GM19351 (cell line): ENCODE data around the gene SLC6A3.
A peak's percentile ranks its signal among the peaks of the same experiment; 100 is the strongest.

Source experiments
- ATAC-seq: cut with Tn5 transposase; IDR thresholded peaks from one replicate; pipeline ENCODE4 v1.9.1; 2021; ENCODE audit warnings: mild to moderate bottlenecking, moderate library complexity; ENCODE audit not compliant: unreplicated experiment

SLC6A3 gene

DNA sequence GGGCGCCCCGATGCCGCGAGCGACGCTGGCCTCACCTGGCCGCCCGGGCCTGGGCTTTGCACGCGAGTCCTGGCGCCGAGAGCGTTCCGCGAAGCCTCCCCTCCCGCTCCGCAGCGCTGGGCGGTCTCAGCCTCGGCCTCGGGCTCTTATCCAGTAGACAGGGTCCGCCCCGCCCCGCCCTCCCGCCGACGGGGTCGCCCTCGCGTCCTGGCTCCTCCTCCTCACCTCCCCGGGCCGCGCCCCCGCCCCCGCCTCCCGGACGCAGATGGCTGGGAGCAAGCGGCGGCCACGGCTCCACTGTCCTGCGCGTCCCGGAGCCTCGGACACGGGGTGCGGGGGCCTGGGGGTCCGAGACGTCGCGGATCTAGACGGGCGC, at the start of gene SLC6A3:
Gene SLC6A3 (minus strand): TSS at position 128 of the 376 bp plus-strand sequence. CDS start 2,243 bp downstream, outside the sequence.
- ATAC-seq: no peak

DNA sequence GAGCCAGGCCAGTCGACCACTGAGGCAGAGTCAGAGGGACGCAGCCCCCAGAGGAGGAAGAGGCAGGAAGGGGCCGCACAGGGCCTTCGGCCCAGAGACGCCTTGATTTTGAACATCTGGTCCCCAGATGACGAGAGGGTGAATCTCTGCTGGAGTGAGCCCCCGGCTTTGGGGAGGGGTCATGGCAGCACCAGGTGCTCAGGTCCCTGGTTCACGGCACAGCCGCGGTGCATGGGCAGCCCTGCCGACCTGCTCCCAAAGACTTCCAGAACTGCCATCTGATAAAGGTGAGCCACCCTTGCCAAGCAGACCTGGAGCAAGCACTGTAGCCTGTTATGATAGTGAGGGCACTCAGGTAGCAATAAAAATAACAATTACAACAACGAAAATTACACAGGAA, 48.7 kb upstream of the SLC6A3 start:
- no peak for ATAC-seq

DNA sequence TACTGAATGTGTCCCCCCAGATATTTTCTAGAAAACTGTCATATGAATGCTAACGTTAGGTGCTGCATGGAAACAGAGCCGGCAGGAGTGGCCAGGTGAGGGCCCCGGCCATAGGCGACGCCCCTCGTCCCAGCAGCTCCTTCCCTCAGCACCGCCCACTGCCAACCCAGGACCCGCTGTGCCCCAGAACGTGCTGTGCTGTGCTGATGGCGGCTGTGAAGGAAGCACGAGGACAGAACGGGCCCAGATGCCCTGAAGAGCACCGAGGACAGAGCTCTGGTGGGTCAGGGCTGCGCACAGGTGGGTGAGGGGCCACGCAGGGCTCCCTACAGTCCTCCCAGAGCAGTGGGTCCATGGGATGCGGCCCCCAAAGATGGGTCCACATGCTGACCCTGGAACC, 48.2 kb upstream of the SLC6A3 start:
- no peak for ATAC-seq

DNA sequence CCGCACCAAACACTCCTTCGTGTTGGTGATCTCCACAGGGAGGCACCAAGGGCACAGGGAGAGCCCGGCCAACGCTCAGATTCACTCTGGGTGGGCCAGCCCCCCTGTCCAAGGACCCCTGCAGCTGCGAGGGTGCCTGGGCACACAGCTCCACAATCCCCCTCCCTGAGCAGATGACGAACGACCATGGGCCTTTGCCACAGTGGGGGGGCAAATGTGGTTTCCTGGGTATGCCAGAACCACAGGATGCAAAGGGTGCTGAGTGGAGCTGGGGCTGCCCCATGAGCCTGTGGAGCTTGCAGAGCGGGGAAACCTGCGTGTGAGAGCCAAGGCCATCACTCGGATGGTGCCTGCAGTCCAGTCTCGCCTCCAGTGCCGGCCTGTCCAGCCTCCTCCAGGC, 47.5 kb upstream of the SLC6A3 start:
- ATAC-seq: no peak

DNA sequence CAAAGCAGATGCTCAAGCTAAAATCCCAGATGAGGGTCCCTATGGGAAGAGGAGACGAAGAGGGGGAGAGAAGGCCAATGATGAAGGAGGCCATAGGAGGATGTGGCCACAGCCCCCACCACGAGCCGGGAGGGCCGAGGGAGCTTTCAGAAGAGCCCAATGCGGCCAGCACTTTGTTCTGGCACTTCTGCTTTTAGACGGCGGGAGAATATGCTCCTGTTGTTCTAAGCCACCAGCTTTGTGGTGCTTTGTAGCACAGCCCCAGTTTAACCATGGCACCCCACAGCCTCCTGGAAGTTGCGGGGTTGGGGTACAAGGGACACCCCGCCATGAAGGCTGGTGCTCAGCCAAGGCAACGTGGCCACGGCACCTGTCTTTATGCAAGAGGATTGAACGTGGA, 45.1 kb upstream of the SLC6A3 start:
- ATAC-seq: peak; percentile 14

DNA sequence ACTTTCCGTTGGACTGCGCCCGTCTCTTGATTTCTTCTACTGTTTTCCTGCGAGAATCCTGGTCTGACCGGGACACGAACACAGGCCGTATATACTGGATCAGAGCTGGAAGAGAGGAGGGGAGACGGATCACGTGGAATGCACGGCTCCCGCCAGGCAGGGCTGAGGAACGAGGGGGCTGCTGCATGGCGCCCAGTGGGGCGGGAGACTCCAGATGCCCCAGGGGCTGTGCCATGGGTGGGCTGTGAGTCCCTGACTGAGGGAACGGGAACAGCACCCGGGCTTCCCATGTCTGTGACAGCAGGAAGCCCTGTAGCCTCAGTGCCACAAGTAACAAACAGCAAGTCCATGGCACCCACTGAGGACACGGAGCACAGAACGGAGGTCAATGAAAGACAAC, 44.5 kb upstream of the SLC6A3 start:
- ATAC-seq: no peak

DNA sequence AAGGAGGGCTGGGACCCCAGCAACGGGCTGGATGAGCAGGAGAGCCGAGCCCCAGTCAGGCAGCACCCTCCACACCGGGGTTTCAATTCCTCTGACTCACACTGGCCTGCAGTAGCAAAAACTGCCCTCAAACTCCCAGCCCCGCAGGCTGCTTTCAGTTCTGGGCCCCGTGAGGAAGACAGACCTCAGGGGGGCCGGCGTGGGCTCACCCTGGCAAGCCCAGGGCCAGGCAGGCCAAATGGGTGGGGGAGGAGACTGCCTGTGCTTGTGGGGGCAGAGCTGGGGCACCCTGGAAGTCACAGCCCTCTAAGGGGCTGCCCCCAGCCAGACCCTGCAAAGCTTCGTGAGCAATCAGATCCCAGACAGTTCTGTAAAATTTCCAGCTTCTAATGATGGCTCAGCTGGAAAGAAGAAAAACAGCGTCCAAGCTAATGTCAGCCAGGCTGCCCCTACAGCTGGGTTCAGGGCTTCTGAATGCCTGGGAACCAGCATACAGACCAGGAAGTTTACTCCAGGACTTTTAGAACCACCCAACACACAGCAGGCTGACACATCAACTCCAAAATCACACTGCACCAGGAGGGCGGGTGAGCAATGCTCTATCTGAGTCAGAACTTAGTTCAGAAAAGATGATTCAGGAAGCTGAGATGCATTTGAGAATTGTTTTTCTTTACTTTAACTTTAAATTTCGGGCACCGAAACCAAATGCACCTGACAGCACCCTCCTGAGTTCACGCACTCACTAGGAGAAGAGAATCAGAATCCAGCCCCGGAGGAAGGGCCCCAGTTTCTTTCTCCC, 43.8 kb upstream of the SLC6A3 start:
- ATAC-seq: peak; percentile 52

DNA sequence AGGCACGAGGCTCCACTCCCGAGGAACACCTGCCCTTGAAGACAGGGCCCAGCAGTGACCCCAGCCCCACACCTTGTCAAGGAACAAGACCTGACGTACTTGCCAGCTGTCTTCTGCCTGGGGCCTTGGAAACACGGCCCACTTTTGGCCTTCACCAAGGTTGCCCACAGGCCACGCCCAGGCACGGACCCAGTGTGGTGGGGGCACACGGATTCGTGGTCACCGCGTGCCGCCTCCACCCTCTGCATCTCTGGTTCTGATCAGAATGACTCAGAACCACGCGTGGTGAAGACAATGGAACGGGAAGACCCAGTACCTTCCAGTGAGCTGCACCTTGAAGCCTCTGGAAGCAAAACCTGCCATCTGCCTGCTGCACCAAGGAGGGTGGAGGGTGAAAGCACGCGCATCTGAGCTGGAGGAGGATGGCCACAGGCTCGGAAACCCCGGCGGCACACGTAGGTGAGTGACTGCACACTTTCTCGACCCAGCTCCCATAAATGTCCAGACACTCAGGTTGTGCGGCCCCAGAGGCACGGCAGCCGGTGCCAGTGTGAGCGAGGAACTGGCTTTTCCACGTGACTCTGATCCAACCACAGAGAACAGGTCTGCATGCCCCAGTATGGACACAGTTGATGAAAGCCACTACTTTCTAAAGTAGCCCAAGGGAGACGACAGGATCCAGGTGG, 42.0 kb upstream of the SLC6A3 start:
- no peak for ATAC-seq

DNA sequence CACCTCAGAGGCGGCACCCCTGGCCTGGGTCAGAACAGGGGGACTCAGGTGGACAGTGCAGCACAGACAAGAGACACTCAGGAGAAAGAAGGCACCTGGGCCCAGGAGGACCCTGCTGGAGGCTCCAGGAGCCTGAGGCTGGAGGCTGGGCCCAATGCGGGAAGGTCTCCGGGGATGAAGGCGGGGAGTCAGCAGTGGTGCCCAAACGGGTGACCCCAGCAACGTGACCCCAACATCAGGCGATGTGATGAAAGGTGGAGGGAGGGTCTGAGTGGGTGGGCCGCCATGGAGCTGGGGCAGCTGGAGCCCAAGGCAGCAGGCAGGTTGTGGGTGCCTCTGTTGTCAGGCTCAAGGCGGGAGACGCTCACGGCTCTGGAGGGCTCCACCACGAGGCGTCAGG, 41.0 kb upstream of the SLC6A3 start:
- ATAC-seq: no peak

DNA sequence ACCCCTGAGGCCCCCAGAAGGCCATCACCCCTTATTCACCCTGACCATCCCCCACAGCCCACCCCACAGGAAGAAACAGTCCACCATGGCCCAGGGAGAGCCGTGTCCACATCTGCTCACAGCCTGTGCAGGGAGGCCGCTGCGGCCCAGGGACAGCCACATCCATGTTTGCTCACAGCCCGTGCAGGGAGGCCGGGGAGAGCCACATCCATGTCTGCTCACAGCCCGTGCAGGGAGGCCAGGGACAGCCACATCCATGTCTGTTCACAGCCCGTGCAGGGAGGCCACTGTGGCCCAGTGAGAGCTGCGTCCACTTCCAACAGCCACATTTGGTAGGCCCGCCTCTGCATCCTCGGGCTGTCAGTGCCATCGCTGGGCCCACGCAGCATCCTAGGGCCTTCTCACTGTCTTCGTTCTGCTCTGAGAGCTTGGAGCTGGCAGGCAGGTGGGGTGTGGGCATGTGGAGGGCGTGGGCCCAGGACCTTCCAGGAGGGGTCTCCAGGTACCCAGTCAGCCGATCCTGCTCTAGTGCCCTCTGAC, 40.4 kb upstream of the SLC6A3 start:
- ATAC-seq: no peak

DNA sequence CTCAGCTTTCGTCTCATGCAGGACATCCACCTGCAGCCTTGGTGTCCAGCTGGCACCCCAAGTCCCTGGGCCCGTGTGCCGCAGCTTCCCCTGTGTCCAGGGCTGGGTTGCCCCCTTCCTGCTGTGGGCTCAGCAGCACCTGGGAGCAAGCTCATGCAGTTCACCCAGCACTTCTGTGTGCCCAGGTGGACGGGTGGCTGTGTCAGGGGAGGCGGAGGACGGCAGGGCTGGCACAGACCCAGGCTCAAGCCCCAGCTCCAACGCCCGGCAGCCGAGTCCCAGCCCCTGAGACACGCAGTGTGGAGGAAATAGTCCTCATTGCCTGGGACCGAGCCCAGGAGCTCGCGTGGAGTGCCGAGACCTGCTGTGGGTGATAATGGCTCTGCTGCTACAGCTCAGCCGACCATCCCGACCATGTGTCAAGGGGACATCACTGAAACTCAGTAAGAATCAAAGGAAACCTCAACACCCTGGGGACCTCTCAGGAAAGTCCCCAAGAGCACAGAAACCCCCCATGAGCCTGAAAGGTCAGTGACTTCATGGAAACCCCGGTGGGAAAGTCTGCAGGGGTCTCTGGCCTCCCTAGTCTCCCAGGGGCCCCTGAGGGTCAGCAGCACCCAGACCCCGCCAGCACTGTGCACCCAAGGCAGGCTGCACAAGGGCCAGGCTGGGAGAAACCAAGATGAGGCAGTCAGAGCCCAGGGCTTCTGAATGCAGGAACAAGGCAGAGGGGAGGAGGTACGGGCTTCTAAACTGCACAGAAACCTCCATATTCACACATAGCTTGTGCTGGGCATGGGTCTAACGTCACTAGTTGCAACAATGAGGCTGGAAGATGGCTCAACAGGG, 39.7 kb upstream of the SLC6A3 start:
- peak; percentile 57 for ATAC-seq

DNA sequence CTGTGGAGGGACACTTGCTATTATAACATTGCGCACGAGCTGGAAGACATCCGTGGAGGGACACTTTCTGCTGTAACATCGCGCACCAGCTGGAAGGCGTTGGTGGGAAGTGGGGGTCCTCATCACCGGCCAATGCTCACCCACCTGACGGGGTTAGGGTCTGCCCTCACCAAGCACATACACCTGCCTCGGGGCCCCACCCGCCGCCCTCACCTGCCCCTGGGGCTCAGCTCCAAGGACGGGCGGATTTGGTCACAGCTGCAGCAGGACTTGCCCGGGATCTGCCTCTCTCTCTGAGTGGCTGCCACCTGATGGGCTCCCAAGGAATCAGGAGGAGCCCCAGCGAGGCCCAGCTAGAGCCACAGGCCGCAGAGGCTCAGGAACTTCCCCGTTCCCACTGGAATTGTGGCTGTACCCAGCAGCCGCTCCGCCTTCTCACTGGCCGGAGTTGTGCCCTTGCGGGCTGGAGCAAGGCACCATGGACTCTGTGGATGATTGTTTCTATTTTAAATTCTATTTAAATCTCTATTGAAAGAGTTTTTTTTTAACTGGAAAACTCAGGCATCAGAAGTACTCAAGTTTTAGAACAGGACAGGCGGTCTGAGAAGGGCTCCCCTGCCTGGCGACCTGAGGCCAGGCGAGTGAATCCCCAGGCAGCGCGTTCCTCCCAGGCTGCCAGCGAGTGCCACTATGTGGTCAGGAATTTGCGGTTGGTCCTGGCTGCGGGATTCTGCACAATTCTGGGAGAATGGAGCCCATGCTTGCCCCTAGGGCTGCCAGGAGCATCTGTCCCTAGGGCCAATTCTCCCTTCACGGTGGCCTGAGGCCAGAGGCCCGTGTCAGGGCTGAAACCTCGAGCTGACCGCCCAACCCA, 38.9 kb upstream of the SLC6A3 start:
- ATAC-seq: no peak

DNA sequence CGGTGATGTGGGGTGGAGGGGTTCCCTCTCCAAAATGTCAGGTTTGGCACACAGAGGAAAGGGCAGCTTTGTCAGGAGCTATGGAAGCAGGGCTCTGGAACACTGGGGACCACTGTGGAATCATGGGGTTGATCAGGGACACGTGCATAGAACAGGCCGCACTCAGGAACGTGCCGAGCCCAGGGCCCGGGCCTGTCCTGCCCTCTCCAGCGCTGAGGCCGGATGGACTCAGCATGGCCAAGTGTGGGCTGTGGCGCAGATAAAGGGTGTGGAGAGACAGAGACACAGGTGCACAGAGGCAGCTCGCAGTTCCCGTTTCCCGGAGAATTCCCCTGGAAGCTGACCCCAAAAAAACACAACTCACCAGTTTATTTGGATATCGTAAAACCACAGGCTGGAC, 37.8 kb upstream of the SLC6A3 start:
- ATAC-seq: no peak

DNA sequence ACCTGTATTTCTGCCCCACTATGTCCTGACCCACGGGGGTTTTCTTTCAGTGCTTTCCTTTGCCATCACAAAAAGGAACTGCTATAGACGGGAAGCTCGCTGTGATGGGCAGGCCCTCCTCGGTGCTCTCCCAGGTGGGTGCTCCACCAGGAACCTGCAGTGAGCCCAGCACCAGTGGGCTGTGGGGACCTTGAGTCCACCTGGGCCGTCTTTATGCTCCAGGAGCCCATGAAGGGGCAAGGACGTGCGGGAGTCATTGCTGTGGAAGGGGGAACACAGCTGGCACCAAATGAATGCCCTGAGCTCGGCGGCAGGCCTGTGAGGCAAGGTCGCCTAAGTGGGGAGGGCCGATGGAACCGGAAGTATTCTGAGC, 36.7 kb upstream of the SLC6A3 start:
- no peak for ATAC-seq

DNA sequence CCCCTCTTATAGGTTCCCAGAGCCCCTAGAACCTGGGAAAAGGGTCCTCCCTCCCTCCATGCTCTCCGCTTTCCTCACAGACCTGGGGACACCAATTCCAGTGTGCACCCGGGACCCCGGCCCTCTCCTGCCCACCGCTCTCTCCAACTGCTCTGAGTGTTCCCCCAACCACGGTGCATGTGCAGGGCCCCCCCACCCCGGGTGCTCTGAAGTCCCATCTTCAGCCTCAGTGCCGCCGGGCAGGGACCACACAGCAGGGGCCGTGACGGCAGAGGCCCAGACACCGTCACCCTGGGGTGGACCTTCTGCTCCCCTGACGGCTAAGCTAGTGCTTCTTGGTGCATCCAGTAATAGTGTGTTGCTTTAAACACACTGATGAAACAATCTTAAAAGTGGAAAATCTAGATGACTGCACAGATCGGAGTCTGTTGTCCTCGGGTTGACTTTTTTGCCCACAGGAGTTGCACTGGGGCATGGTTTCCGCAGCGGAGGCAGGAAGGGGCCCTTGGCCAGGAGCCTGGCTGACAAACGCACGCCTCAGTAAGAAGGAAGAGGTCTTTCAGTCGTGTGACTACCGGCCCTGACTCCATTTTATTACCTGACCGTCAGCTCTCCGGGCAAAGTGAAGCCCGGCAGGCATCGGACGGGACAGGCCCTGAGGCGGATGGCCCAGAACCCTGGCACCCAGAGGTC, 36.2 kb upstream of the SLC6A3 start:
- ATAC-seq: no peak

DNA sequence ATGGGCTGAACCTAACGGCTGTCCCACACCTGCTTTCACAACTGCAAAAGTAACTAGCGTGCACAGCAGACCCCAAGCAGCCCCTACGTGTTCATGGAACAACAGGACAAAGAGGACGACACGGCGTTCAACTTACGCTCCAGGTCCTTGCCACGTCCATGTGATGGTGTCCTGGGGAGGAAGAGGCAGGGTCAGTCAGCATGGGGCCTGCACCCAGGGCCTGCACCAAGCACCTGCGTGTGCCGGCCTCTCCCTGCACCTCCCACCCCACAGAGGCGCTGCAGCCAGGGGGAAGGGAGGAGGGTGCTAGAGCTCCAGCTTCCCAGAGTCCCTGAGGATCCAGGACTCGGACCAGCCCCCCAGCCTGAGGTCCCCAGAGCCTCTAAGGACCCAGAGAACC, 35.6 kb upstream of the SLC6A3 start:
- no peak for ATAC-seq

DNA sequence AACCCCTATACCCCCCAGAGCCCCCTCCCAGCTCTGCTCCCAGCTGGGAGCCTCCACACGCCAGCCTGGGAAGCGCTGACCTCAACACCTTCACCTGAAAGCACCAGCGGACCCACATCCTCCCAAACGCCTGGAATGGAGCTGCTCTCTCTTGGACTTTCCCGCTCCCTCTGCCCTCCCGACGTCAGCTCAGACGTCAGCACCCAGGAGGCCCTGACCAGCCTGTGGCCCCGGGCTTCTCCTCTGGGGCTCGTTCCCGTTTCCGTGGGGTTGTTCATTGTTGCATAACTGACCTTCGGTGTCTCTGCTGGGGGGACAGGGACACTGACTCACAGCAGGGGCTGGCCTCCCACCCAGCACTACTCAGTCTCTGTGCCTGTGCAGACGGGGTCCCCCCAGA, 35.0 kb upstream of the SLC6A3 start:
- ATAC-seq: no peak

DNA sequence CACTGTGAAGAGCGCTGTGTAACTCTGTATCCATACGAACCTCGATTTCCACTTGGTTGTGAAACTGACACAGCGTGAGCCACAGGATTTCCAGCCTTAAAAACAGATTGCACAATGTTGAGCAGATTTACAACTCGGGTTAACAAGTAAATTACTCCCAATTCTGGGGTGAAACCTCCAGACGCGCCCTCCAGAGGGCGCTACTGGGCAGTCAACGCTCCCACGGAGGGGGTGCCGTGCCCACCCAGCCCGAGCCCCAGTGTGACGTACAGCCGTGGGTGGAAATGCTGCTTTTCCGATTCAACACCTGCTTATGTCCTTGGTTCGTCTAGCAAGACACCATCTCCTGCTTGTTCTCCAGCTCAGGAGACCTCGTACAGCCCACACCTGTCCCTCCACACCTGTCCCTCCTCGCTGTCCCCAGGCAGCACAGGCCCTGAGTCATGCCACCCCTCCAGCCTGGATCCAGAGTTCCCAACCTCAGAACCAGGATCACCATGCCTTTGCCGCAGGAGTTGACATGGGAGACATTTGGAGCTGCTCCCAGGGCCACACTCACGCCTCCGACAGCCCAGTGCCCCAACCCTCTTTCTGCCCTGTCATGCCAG, 34.4 kb upstream of the SLC6A3 start:
- ATAC-seq: no peak

DNA sequence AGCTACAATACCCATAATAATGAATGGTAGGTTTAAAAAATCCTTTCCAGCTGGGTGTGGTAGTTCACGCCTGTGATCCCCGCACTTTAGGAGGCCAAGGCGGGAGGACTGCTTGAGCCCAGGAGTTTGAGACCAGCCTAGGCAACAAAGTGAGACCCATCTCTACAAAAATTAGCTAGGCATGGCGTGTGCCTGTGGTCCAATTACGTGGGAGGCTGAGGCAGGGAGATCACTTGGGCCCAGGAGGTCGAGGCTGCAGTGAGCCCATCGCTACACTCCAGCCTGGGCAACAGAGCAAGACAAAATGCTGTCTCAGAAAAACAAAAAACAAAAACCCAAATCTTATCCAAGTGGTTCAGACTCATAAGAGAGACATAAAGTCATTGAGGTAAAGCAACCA, 33.8 kb upstream of the SLC6A3 start:
- ATAC-seq: no peak
